Kidney epithelial cell (primary cell): ENCODE data around the gene STMN1. TPM values are rescaled to one million over a fixed set of nuclear protein-coding genes. Genes with fewer than 3 reads are reported as not detected.

ENCODE experiments used
- DNase-seq: peaks from one replicate; pipeline ENCODE4 v3.0.0-alpha.2; 2010; ENCODE audit warnings: low read depth
- H3K27me3 ChIP-seq: 2 replicates; pipeline ENCODE4 v1.6.0; 2011; ENCODE audit warnings: low read length; ENCODE audit not compliant: control insufficient read depth, insufficient read depth
- H3K36me3 ChIP-seq: 2 replicates; pipeline ENCODE4 v1.5.1; 2011; ENCODE audit warnings: low read length; ENCODE audit not compliant: control insufficient read depth, insufficient read depth
- H3K4me3 ChIP-seq: 2 replicates; pipeline ENCODE4 v1.5.1; 2011; ENCODE audit warnings: low read depth, mild to moderate bottlenecking, control low read depth, low read length
- total RNA-seq: library from RNA; depleted of rRNA; stranded (reverse); fragments of >200 nt; gene quantifications from 2 replicates; pipeline ENCODE4 v1.2.3, GENCODE V29; 2015
- TF ChIP-seq, protein P1 (sequence below): IDR thresholded peaks from 2 replicates; pipeline ENCODE4 v1.5.1; 2011; ENCODE audit warnings: mild to moderate bottlenecking, moderate library complexity, low read length, control low read depth, inconsistent platforms; ENCODE audit not compliant: insufficient read depth, poor library complexity, severe bottlenecking

STMN1 gene
- total RNA-seq, 1 donor from 2014 or later: 207 TPM

DNA sequence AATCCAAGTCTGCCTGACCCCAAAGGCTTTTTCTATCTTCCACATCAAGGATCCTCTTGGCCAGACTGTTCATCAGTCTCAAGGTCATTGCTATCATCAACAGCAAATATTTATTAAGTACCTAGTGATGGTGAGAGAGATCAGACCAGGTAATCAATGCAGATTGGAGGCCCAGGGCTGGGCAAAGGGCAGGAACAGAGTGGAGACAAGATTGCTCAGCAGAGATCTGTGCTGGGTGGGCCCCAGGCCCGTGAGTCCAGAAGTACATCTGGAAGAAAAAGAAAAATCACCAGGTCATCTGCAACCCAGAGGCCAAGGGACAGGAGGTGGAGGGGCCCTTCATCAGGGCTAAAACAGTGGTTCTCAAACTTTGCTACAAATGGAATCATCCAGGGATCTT is 20.6 kb downstream of the STMN1 start:
- no peak for DNase-seq
- Histone ChIP-seq H3K36me3 (no peaks in the 10 kb centered on the region), H3K4me3 (no peak overlapping the region), H3K27me3 (no peaks in the 10 kb centered on the region)
- TF ChIP-seq, protein P1, sequence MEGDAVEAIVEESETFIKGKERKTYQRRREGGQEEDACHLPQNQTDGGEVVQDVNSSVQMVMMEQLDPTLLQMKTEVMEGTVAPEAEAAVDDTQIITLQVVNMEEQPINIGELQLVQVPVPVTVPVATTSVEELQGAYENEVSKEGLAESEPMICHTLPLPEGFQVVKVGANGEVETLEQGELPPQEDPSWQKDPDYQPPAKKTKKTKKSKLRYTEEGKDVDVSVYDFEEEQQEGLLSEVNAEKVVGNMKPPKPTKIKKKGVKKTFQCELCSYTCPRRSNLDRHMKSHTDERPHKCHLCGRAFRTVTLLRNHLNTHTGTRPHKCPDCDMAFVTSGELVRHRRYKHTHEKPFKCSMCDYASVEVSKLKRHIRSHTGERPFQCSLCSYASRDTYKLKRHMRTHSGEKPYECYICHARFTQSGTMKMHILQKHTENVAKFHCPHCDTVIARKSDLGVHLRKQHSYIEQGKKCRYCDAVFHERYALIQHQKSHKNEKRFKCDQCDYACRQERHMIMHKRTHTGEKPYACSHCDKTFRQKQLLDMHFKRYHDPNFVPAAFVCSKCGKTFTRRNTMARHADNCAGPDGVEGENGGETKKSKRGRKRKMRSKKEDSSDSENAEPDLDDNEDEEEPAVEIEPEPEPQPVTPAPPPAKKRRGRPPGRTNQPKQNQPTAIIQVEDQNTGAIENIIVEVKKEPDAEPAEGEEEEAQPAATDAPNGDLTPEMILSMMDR: no peak

- TF ChIP-seq, protein P1: no peak
- Histone ChIP-seq H3K36me3 (no peaks in the 10 kb centered on the region), H3K27me3 (no peaks in the 10 kb centered on the region), H3K4me3 (no peak overlapping the region)
- no peak for DNase-seq
Measured at GRCh38 chr1:25881266-25881665, 25.0 kb downstream of the STMN1 start.

GRCh38 chr1:25880518-25880917 is 25.7 kb downstream of the STMN1 start:
- DNase-seq: no peak
- TF ChIP-seq, protein P1: no peak
- Histone ChIP-seq H3K27me3 (no peaks in the 10 kb centered on the region), H3K36me3 (no peaks in the 10 kb centered on the region), H3K4me3 (no peak overlapping the region)

- DNase-seq: no peak
- Histone ChIP-seq H3K4me3 (no peak overlapping the region), H3K36me3 (no peaks in the 10 kb centered on the region), H3K27me3 (no peaks in the 10 kb centered on the region)
- TF ChIP-seq, protein P1: no peak
Measured at GRCh38 chr1:25879675-25880074, 26.5 kb downstream of the STMN1 start.

- H3K27me3 ChIP-seq: no peaks in the 10 kb centered on the region
- no peaks in the 10 kb centered on the region for H3K36me3 ChIP-seq
Measured at GRCh38 chr1:25878690-25879089, 27.5 kb downstream of the STMN1 start.

GRCh38 chr1:25877155-25877554 is 29.1 kb downstream of the STMN1 start:
- Histone ChIP-seq H3K27me3 (no peaks in the 10 kb centered on the region), H3K4me3 (no peak overlapping the region), H3K36me3 (no peaks in the 10 kb centered on the region)
- DNase-seq: no peak
- TF ChIP-seq, protein P1: no peak

More at GRCh38 chr1:25878690-25879089, 27.5 kb downstream of the STMN1 start:
- TF ChIP-seq, protein P1: no peak
- no peak overlapping the region for H3K4me3 ChIP-seq
- DNase-seq: no peak
